Epithelial cell of proximal tubule (primary cell): Measurements from ENCODE around the gene MCTP1. TPM values are rescaled to one million over a fixed set of nuclear protein-coding genes. Genes with fewer than 3 reads are reported as not detected.

Source experiments
- DNase-seq: peaks from one replicate; pipeline ENCODE4 v3.0.0-alpha.2; 2011; ENCODE audit warnings: low read depth
- H3K4me3 ChIP-seq: 2 replicates; pipeline ENCODE4 v1.5.1; 2011; ENCODE audit warnings: low read depth, mild to moderate bottlenecking, low read length
- total RNA-seq: library from RNA; depleted of rRNA; stranded (reverse); fragments of >200 nt; gene quantifications from 2 replicates; pipeline ENCODE4 v1.2.3, GENCODE V29; 2015
- TF ChIP-seq, protein P1 (sequence below): conservative IDR thresholded peaks from 2 replicates; pipeline ENCODE4 v1.5.1; 2012; ENCODE audit warnings: low read depth, mild to moderate bottlenecking, low read length

The MCTP1 gene
- total RNA-seq, 1 donor from 2014 or later, result 9.7 TPM

DNA sequence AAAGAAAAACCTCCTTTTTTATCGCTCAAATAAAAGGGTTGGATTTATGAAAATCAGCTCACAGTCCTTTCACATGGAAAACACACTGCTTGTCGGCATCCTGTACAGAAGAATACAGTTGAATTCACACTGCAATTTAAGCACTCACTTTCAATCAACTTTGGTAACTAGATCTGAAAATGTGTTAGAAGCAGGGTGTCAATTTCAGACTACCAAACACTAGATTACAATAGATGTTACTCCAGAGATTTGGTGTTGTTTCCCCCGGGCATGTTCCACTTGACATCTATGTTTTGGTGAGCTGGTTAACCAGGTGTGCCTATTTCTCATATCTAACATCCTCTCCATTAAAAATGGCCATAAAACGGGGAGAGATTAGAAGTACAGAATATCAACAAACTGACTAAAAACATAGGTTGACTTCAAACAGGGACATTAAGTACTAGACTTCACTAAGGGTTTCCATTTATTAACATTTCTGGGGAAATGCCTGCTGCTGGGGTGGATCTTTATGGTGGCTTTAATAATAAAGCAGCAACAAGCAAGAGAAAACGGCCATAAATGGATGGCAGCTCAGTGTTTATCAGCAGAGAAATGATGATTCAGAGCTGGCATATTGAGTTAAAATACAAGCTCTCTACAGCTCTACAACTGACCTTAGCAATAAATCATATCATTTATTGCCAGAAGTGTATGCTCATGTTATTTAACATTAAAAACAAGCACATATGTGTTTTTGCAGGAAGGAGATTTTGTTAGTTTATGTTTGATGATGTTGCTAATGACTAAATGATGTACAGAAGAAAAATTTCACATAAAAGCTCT is 507.6 kb downstream of the MCTP1 start:
- no peak for DNase-seq
- H3K4me3 ChIP-seq, result no peak overlapping the region
- TF ChIP-seq, protein P1, sequence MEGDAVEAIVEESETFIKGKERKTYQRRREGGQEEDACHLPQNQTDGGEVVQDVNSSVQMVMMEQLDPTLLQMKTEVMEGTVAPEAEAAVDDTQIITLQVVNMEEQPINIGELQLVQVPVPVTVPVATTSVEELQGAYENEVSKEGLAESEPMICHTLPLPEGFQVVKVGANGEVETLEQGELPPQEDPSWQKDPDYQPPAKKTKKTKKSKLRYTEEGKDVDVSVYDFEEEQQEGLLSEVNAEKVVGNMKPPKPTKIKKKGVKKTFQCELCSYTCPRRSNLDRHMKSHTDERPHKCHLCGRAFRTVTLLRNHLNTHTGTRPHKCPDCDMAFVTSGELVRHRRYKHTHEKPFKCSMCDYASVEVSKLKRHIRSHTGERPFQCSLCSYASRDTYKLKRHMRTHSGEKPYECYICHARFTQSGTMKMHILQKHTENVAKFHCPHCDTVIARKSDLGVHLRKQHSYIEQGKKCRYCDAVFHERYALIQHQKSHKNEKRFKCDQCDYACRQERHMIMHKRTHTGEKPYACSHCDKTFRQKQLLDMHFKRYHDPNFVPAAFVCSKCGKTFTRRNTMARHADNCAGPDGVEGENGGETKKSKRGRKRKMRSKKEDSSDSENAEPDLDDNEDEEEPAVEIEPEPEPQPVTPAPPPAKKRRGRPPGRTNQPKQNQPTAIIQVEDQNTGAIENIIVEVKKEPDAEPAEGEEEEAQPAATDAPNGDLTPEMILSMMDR, result no peak

- no peak for DNase-seq
- TF ChIP-seq, protein P1, result no peak
These were observed 508.7 kb downstream of the MCTP1 start for GRCh38 chr5:94776167-94776566.

GRCh38 chr5:94775088-94775487 is 509.8 kb downstream of the MCTP1 start:
- no peak overlapping the region for H3K4me3 ChIP-seq
- no peak for DNase-seq
- TF ChIP-seq, protein P1, result no peak

More at GRCh38 chr5:94776167-94776566, 508.7 kb downstream of the MCTP1 start:
- no peak overlapping the region for H3K4me3 ChIP-seq

DNA sequence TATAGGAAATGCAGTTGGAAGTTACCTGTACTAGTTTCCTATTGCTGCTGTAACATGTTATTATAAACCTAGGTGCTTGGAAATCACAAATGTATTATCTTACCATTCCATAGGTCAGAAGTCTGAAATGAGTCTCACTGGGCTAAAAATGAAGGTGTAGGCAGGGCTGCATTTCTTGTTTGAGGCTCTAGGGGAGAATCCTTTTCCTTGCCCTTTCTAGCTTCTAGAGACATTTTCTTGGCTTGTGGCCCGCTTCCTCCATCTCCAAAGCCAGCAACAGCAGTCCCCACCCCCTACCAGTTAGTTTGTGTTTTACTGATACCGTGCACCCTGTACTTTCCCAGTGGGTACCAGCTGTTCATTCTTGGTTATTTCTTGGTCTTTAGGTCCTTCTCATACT is 513.2 kb downstream of the MCTP1 start:
- TF ChIP-seq, protein P1, result no peak
- no peak for DNase-seq
- H3K4me3 ChIP-seq, result no peak overlapping the region

- TF ChIP-seq, protein P1, result no peak
- DNase-seq, result no peak
- H3K4me3 ChIP-seq, result no peak overlapping the region
These were observed 514.9 kb downstream of the MCTP1 start for GRCh38 chr5:94769996-94770395.

GRCh38 chr5:94761786-94762185 is 523.1 kb downstream of the MCTP1 start:
- TF ChIP-seq, protein P1, result no peak
- no peak for DNase-seq
- no peak overlapping the region for H3K4me3 ChIP-seq

DNA sequence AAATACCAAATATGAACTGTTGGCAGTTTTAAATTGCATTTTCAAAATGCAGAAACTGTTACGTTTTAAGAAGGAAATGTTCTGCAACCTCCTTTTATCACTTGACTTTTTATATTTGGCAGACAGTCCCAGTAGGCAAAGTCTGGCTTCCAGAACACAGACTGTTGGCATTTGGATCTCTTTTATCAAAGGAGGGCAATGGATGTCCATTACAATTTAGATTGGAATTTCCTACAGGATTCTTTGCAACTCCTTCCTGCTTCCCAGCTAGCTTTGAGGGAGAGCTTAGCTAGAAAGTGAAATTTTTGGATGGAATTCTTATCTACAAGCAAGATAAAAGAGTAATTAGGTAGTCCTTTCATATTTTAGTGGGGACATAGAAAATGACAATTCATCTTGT is 523.8 kb downstream of the MCTP1 start:
- H3K4me3 ChIP-seq, result no peak overlapping the region
- TF ChIP-seq, protein P1, result no peak
- no peak for DNase-seq
